ENCODE measurements around the gene ELOB.

- TF ChIP-seq CTCF (IDR thresholded peaks at IDR 0.05; ENCODE audit: insufficient read depth, low read depth, low read length) (no peak), EZH2 (IDR thresholded peaks at IDR 0.05; ENCODE audit: insufficient read depth, low read length) (no peak)
Measured at GRCh38 chr16:2774161-2774891, 2.8 kb downstream of the ELOB start.

Data from astrocyte (in vitro differentiated cells and primary cell).